ENCODE measurements around the gene GCLC.

GCLC gene

DNA sequence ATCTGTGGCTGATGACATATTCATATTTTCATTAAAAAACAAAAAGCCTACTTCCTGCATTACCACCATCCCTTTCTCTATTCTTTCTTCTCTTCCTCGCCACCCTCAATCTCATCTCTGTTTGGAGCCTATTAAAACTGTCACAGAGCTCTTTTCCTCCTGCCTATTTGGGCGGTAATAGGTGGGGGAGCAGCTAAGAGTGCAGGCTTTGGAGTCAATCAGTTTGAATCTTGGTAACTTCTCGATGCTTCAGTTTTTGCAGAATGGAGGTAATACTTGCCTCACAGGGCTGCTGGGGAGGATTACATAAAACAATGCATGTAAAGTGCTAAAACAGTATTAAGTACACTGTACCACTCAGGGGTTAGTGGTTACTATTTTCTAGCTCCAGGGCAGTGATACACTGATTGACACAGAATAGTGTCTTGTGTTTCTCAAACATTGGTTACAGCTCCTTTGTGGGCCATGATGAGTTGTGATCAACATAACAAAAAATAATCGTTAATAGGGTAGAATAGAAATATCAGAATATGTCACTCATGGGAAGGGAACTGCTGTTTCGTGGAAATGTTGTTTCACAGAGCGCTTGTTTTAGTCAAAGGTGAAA, 14.0 kb downstream of the GCLC start:
- TF ChIP-seq, protein P1, sequence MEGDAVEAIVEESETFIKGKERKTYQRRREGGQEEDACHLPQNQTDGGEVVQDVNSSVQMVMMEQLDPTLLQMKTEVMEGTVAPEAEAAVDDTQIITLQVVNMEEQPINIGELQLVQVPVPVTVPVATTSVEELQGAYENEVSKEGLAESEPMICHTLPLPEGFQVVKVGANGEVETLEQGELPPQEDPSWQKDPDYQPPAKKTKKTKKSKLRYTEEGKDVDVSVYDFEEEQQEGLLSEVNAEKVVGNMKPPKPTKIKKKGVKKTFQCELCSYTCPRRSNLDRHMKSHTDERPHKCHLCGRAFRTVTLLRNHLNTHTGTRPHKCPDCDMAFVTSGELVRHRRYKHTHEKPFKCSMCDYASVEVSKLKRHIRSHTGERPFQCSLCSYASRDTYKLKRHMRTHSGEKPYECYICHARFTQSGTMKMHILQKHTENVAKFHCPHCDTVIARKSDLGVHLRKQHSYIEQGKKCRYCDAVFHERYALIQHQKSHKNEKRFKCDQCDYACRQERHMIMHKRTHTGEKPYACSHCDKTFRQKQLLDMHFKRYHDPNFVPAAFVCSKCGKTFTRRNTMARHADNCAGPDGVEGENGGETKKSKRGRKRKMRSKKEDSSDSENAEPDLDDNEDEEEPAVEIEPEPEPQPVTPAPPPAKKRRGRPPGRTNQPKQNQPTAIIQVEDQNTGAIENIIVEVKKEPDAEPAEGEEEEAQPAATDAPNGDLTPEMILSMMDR (IDR thresholded peaks at IDR 0.05; ENCODE audit: unreplicated experiment in 3 of 3) = no peak
- H3K4me3 Mint-ChIP-seq = no peak overlapping the region
- peaks cover 43% of the 10 kb centered on the region for H3K4me1 Mint-ChIP-seq
- H3K9me3 Mint-ChIP-seq = no peaks in the 10 kb centered on the region
- no peaks in the 10 kb centered on the region for H3K27me3 Mint-ChIP-seq (ENCODE audit: low read depth)
- peaks cover 5% of the 10 kb centered on the region for H3K36me3 Mint-ChIP-seq (ENCODE audit: low read depth)
- H3K27ac Mint-ChIP-seq = peak overlapping the region; percentile 34 to 72 (median 61)

DNA sequence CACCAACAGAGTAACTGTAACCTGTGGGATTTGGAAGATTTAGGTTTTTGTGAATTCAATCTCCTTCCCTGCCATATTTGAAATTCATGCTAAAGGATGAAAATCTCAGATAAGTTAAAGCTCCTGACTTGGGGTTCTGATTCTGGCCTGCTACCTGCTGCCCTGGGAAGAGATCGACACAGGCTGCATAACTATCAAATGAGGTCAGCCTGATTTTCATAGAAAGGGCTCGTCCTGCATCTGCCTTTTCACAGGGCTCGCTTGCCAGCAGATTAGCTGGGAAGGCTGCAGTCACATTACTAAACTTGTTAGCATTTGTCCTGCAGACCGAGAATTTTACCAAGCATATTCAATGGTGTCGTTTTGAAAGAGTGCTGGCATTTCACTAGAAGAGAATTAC, 14.6 kb downstream of the GCLC start:
- peaks cover 45% of the 10 kb centered on the region for H3K4me1 Mint-ChIP-seq
- H3K9me3 Mint-ChIP-seq = no peaks in the 10 kb centered on the region
- no peak overlapping the region for H3K4me3 Mint-ChIP-seq
- peaks cover 5% of the 10 kb centered on the region for H3K36me3 Mint-ChIP-seq (ENCODE audit: low read depth)
- no peaks in the 10 kb centered on the region for H3K27me3 Mint-ChIP-seq (ENCODE audit: low read depth)
- peak overlapping the region; percentile 42 to 72 (median 61) for H3K27ac Mint-ChIP-seq
- TF ChIP-seq, protein P1 (IDR thresholded peaks at IDR 0.05; ENCODE audit: unreplicated experiment in 3 of 3) = no peak

DNA sequence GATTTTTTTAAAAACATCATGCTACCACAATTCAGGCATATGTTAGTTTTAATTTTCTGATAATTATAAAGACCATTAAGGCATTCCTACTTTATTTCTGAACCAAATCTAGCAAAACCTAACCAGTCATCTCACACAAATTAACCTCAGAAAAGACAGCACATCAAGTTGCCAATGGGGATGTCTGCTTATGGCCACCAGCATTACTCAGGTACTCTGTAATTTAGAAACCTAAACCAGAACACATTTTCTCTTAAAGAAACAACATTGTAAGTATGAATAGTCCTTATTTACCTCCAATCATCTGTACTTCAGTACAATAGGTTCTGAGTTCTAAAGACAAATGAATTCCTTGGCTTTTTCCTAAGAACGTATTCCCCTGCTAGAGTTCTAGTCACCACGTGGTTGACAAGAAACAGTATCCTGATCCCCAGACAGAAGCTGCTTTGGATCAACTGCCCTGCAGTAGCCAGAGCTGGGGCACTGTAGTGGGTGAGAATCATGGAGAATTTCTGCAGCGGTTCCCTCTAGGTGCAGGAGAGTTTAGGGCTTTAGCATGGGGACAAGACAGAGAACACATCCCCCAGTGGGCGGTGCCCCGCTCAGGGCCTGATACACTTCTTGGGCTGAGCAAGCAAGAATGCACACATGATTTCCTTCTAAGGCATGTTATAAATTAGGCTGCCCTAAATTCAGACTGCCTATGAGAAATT, 15.4 kb downstream of the GCLC start:
- H3K36me3 Mint-ChIP-seq (ENCODE audit: low read depth) = peaks cover 4% of the 10 kb centered on the region
- H3K4me3 Mint-ChIP-seq = no peak overlapping the region
- H3K9me3 Mint-ChIP-seq = no peaks in the 10 kb centered on the region
- no peaks in the 10 kb centered on the region for H3K27me3 Mint-ChIP-seq (ENCODE audit: low read depth)
- TF ChIP-seq, protein P1 (IDR thresholded peaks at IDR 0.05; ENCODE audit: unreplicated experiment in 3 of 3) = no peak
- peaks cover 45% of the 10 kb centered on the region for H3K4me1 Mint-ChIP-seq
- H3K27ac Mint-ChIP-seq = peak overlapping the region in 1 of 3 experiments; percentile 72

DNA sequence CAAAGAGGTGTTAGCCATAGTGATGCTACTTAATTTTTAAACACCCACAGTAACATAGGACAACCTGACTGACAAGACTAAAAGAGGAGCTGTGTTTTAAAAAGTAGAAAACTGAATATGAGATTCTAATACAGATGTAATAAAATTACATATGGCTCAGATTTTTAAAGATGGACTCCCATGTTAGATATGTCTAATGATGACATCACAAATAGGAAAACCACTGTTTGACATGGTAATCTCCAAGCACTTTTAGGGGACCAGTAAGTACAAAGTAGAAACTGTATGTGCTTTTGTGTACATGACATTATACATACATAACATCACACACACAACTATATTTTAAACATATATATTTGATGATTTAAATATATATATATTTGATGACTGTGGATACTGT, 16.8 kb downstream of the GCLC start:
- H3K9me3 Mint-ChIP-seq = no peaks in the 10 kb centered on the region
- no peaks in the 10 kb centered on the region for H3K27me3 Mint-ChIP-seq (ENCODE audit: low read depth)
- H3K4me1 Mint-ChIP-seq = peaks cover 42% of the 10 kb centered on the region
- H3K36me3 Mint-ChIP-seq (ENCODE audit: low read depth) = no peaks in the 10 kb centered on the region
- TF ChIP-seq, protein P1 (IDR thresholded peaks at IDR 0.05; ENCODE audit: unreplicated experiment in 3 of 3) = no peak
- no peak overlapping the region for H3K27ac Mint-ChIP-seq
- no peak overlapping the region for H3K4me3 Mint-ChIP-seq

DNA sequence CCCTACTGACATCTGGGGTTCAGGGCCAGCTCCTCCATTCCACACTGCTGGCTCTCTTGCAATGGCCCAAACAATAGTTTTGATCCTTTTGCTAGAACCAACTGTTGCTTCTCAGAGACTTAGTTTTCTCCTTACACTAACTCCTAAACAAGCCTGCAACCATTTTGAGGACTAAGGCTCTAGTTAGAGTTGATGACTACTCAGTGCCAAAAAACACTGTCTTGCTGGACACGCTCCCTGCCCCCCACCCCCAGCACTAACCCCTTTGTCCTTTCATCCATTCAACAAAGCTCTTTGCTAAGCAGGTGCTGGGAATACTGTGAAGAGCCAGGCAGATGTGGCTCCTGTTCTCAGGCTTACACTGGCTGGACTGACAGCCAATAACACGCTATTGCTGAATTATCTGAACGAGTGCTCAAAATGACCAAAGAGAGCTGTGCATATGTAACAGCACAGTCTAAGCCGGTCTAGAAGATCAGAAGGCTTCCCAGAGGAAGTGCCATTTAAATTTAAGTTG, 17.6 kb downstream of the GCLC start:
- Mint-ChIP-seq H3K27ac (no peak overlapping the region), H3K36me3 (ENCODE audit: low read depth) (no peaks in the 10 kb centered on the region), H3K4me3 (no peak overlapping the region), H3K4me1 (peaks cover 34% of the 10 kb centered on the region), H3K27me3 (ENCODE audit: low read depth) (no peaks in the 10 kb centered on the region), H3K9me3 (no peaks in the 10 kb centered on the region)
- TF ChIP-seq, protein P1 (IDR thresholded peaks at IDR 0.05; ENCODE audit: unreplicated experiment in 3 of 3) = no peak

All from nephron (organoid).